ENCODE measurements around the gene JAKMIP3.
A peak's percentile ranks its signal among the peaks of the same experiment; 100 is the strongest.

JAKMIP3 gene

GRCh38 chr10:132043861-132044695, 21.7 kb upstream of the JAKMIP3 start:
- DNase-seq (ENCODE audit: low spot score) = no peak

GRCh38 chr10:132044803-132045202, 20.9 kb upstream of the JAKMIP3 start:
- peak; percentile 17 for DNase-seq (ENCODE audit: low spot score)

- DNase-seq (ENCODE audit: low spot score) = no peak
Measured at GRCh38 chr10:132045324-132045723, 20.4 kb upstream of the JAKMIP3 start.

GRCh38 chr10:132047575-132048293, 18.0 kb upstream of the JAKMIP3 start:
- no peak for DNase-seq (ENCODE audit: low spot score)

- DNase-seq (ENCODE audit: low spot score) = no peak
Measured at GRCh38 chr10:132048294-132048667, 17.5 kb upstream of the JAKMIP3 start.

- no peak for DNase-seq (ENCODE audit: low spot score)
Measured at GRCh38 chr10:132050191-132050590, 15.6 kb upstream of the JAKMIP3 start.

GRCh38 chr10:132052124-132052523, 13.6 kb upstream of the JAKMIP3 start:
- DNase-seq (ENCODE audit: low spot score) = no peak

GRCh38 chr10:132054564-132054963, 11.2 kb upstream of the JAKMIP3 start:
- DNase-seq (ENCODE audit: low spot score) = no peak

- DNase-seq (ENCODE audit: low spot score) = no peak
Measured at GRCh38 chr10:132055616-132056015, 10.1 kb upstream of the JAKMIP3 start.

GRCh38 chr10:132056663-132057062, 9.1 kb upstream of the JAKMIP3 start:
- no peak for DNase-seq (ENCODE audit: low spot score)

- no peak for DNase-seq (ENCODE audit: low spot score)
Measured at GRCh38 chr10:132057191-132057681, 8.5 kb upstream of the JAKMIP3 start.

- DNase-seq (ENCODE audit: low spot score) = no peak
Measured at GRCh38 chr10:132058111-132058745, 7.5 kb upstream of the JAKMIP3 start.

GRCh38 chr10:132058793-132059759, 6.7 kb upstream of the JAKMIP3 start:
- DNase-seq (ENCODE audit: low spot score) = no peak

GRCh38 chr10:132059760-132060508, 5.8 kb upstream of the JAKMIP3 start:
- DNase-seq (ENCODE audit: low spot score) = no peak

- DNase-seq (ENCODE audit: low spot score) = no peak
Measured at GRCh38 chr10:132061030-132061429, 4.7 kb upstream of the JAKMIP3 start.

GRCh38 chr10:132061465-132061864, 4.3 kb upstream of the JAKMIP3 start:
- DNase-seq (ENCODE audit: low spot score) = no peak

- DNase-seq (ENCODE audit: low spot score) = no peak
Measured at GRCh38 chr10:132062116-132062515, 3.6 kb upstream of the JAKMIP3 start.

GRCh38 chr10:132062641-132063390, 2.9 kb upstream of the JAKMIP3 start:
- DNase-seq (ENCODE audit: low spot score) = no peak

- peak; percentile 32 for DNase-seq (ENCODE audit: low spot score)
Measured at GRCh38 chr10:132063432-132063831, 2.3 kb upstream of the JAKMIP3 start.
